Upper lobe of right lung (tissue), 1 donor: ENCODE data around the gene RCSD1. TPM values are rescaled to one million over a fixed set of nuclear protein-coding genes. Genes with fewer than 3 reads are reported as not detected.

ENCODE experiments used
- ATAC-seq: fragments of 200-7000 bp; cut with Tn5 transposase; one replicate; pipeline ENCODE4 v1.9.1; 2020; ENCODE audit warnings: mild to moderate bottlenecking, moderate library complexity
- DNase-seq: peaks from one replicate; pipeline ENCODE4 v3.0.0-alpha.2; 2020
- H3K27ac ChIP-seq: fragments of 200-600 bp; one replicate; pipeline ENCODE4 v1.8.0; 2022
- H3K27me3 ChIP-seq: fragments of 200-600 bp; one replicate; pipeline ENCODE4 v1.8.0; 2022; ENCODE audit warnings: mild to moderate bottlenecking
- H3K36me3 ChIP-seq: fragments of 200-600 bp; one replicate; pipeline ENCODE4 v1.8.0; 2022
- H3K4me1 ChIP-seq: fragments of 200-600 bp; one replicate; pipeline ENCODE4 v1.8.0; 2022
- H3K4me3 ChIP-seq: fragments of 200-600 bp; one replicate; pipeline ENCODE4 v1.8.0; 2022; ENCODE audit warnings: mild to moderate bottlenecking
- H3K9me3 ChIP-seq: fragments of 200-600 bp; one replicate; pipeline ENCODE4 v1.8.0; 2022
- CTCF ChIP-seq: fragments of 200-600 bp; IDR thresholded peaks from one replicate; pipeline ENCODE4 v1.8.0; 2022; ENCODE audit warnings: antibody characterized with exemption
- intact Hi-C: fragments of 100-400 bp; cut with DNase I; formaldehyde crosslinking; loops from one replicate; pipeline ENCODE4 v1.11.0; 2022
- total RNA-seq: library from RNA; stranded (reverse); fragmentation: NEBNext Ultra II Directional; extraction: Animal tissue kit (Norgen Biotek cat#: 25700); gene quantifications from one replicate; pipeline ENCODE4 v1.2.1, GENCODE V29; 2021
- donor health status: DM: no; HTN: yes; CAD: no; lungs with severe emphysema.

Gene RCSD1
- total RNA-seq, 1 donor from 2014 or later: 14.8 TPM

GRCh38 chr1:167659881-167660280, 29.8 kb downstream of the RCSD1 start:
- no peak for TF ChIP-seq CTCF
- H3K4me3 ChIP-seq: no peak overlapping the region
- H3K36me3 ChIP-seq: no peaks in the 10 kb centered on the region
- H3K4me1 ChIP-seq: peaks cover 52% of the 10 kb centered on the region
- DNase-seq (no peak), ATAC-seq (peak; percentile 35)
- no peaks in the 10 kb centered on the region for H3K9me3 ChIP-seq
- no peak overlapping the region for H3K27ac ChIP-seq
- intact Hi-C loops: no loop called here
- H3K27me3 ChIP-seq: no peaks in the 10 kb centered on the region

GRCh38 chr1:167661527-167662426, 31.7 kb downstream of the RCSD1 start:
- no peak overlapping the region for H3K27ac ChIP-seq
- peak; percentile 18 for ATAC-seq
- H3K4me1 ChIP-seq: peaks cover 52% of the 10 kb centered on the region

GRCh38 chr1:167663002-167663772, 33.2 kb downstream of the RCSD1 start:
- DNase-seq (no peak), ATAC-seq (peak; percentile 37)
- H3K4me1 ChIP-seq: peaks cover 52% of the 10 kb centered on the region
- no peaks in the 10 kb centered on the region for H3K27me3 ChIP-seq
- no peak overlapping the region for H3K4me3 ChIP-seq
- intact Hi-C loops: no loop called here
- no peaks in the 10 kb centered on the region for H3K9me3 ChIP-seq
- no peak overlapping the region for H3K27ac ChIP-seq
- TF ChIP-seq CTCF: no peak
- no peaks in the 10 kb centered on the region for H3K36me3 ChIP-seq

More at GRCh38 chr1:167661527-167662426, 31.7 kb downstream of the RCSD1 start:
- Histone ChIP-seq H3K9me3 (no peaks in the 10 kb centered on the region), H3K4me3 (no peak overlapping the region), H3K27me3 (no peaks in the 10 kb centered on the region), H3K36me3 (no peaks in the 10 kb centered on the region)
- TF ChIP-seq CTCF: no peak
- no peak for DNase-seq
- intact Hi-C loops: no loop called here

GRCh38 chr1:167665469-167665868, 35.4 kb downstream of the RCSD1 start:
- intact Hi-C loops: no loop called here
- TF ChIP-seq CTCF: no peak

GRCh38 chr1:167666416-167666815, 36.4 kb downstream of the RCSD1 start:
- H3K27ac ChIP-seq: no peak overlapping the region
- ATAC-seq (no peak), DNase-seq (no peak)
- no peak overlapping the region for H3K4me3 ChIP-seq
- intact Hi-C loops: no loop called here
- peaks cover 42% of the 10 kb centered on the region for H3K4me1 ChIP-seq
- TF ChIP-seq CTCF: no peak
- no peaks in the 10 kb centered on the region for H3K27me3 ChIP-seq
- H3K36me3 ChIP-seq: no peaks in the 10 kb centered on the region
- H3K9me3 ChIP-seq: no peaks in the 10 kb centered on the region

More at GRCh38 chr1:167665469-167665868, 35.4 kb downstream of the RCSD1 start:
- ATAC-seq (no peak), DNase-seq (no peak)
- Histone ChIP-seq H3K36me3 (no peaks in the 10 kb centered on the region), H3K27me3 (no peaks in the 10 kb centered on the region), H3K27ac (no peak overlapping the region), H3K9me3 (no peaks in the 10 kb centered on the region), H3K4me3 (no peak overlapping the region), H3K4me1 (peaks cover 49% of the 10 kb centered on the region)
